ENCODE data around the gene PPP1R1A.

PPP1R1A gene

GRCh38 chr12:54603173-54603814 lies 14.8 kb upstream of the PPP1R1A start:
- DNase-seq (ENCODE audit: low read depth, low spot score), result peak; percentile 77

- no peak for DNase-seq (ENCODE audit: low read depth, low spot score)
These were observed 14.2 kb upstream of the PPP1R1A start for GRCh38 chr12:54602661-54603060.

- DNase-seq (ENCODE audit: low read depth, low spot score), result no peak
These were observed 13.4 kb upstream of the PPP1R1A start for GRCh38 chr12:54601841-54602240.

- no peak for DNase-seq (ENCODE audit: low read depth, low spot score)
These were observed 10.5 kb upstream of the PPP1R1A start for GRCh38 chr12:54598970-54599369.

GRCh38 chr12:54596526-54596946 lies 8.1 kb upstream of the PPP1R1A start:
- peak; percentile 88 for DNase-seq (ENCODE audit: low read depth, low spot score)

- DNase-seq (ENCODE audit: low read depth, low spot score), result no peak
These were observed 7.0 kb upstream of the PPP1R1A start for GRCh38 chr12:54595471-54595870.

GRCh38 chr12:54593725-54594124 lies 5.3 kb upstream of the PPP1R1A start:
- DNase-seq (ENCODE audit: low read depth, low spot score), result no peak

GRCh38 chr12:54593135-54593534 lies 4.7 kb upstream of the PPP1R1A start:
- DNase-seq (ENCODE audit: low read depth, low spot score), result no peak

- DNase-seq (ENCODE audit: low read depth, low spot score), result no peak
These were observed 3.9 kb upstream of the PPP1R1A start for GRCh38 chr12:54592316-54592715.

GRCh38 chr12:54590978-54591591 lies 2.6 kb upstream of the PPP1R1A start:
- DNase-seq (ENCODE audit: low read depth, low spot score), result no peak

GRCh38 chr12:54589964-54590363 lies 1.5 kb upstream of the PPP1R1A start:
- peak; percentile 63 for DNase-seq (ENCODE audit: low read depth, low spot score)

- no peak for DNase-seq (ENCODE audit: low read depth, low spot score)
These were observed 420 bp upstream of the PPP1R1A start for GRCh38 chr12:54588890-54589267.

- DNase-seq (ENCODE audit: low read depth, low spot score), result no peak
These were observed 1.1 kb downstream of the PPP1R1A start for GRCh38 chr12:54587315-54587873.

GRCh38 chr12:54586620-54587019 lies 1.8 kb downstream of the PPP1R1A start:
- DNase-seq (ENCODE audit: low read depth, low spot score), result no peak

- no peak for DNase-seq (ENCODE audit: low read depth, low spot score)
These were observed 3.2 kb downstream of the PPP1R1A start for GRCh38 chr12:54585243-54585642.

- DNase-seq (ENCODE audit: low read depth, low spot score), result no peak
These were observed 4.3 kb downstream of the PPP1R1A start for GRCh38 chr12:54584128-54584527.

- no peak for DNase-seq (ENCODE audit: low read depth, low spot score)
These were observed 4.7 kb downstream of the PPP1R1A start for GRCh38 chr12:54583726-54584125.

GRCh38 chr12:54581412-54581811 lies 7.0 kb downstream of the PPP1R1A start:
- DNase-seq (ENCODE audit: low read depth, low spot score), result no peak

GRCh38 chr12:54579696-54580333 lies 8.6 kb downstream of the PPP1R1A start:
- peak; percentile 94 for DNase-seq (ENCODE audit: low read depth, low spot score)

GRCh38 chr12:54579258-54579657 lies 9.2 kb downstream of the PPP1R1A start:
- DNase-seq (ENCODE audit: low read depth, low spot score), result no peak

GRCh38 chr12:54578778-54579177 lies 9.7 kb downstream of the PPP1R1A start:
- DNase-seq (ENCODE audit: low read depth, low spot score), result no peak

- peak; percentile 50 for DNase-seq (ENCODE audit: low read depth, low spot score)
These were observed 15.6 kb downstream of the PPP1R1A start for GRCh38 chr12:54572881-54573280.
